Stimulated activated CD8-positive, alpha-beta memory T cell treated with anti-CD3 and anti-CD28 coated beads, Interleukin-4, amount 100 ng/mL, for 4 hours (primary cell): ENCODE results near the gene TMIE.

Experiments
- DNase-seq, 2 donors: peaks; one replicate each; pipeline ENCODE4 v3.0.0-alpha.2; 2020; ENCODE audit warnings: low read depth in 2 of 2, low spot score in 1 of 2

Gene TMIE, protein sequence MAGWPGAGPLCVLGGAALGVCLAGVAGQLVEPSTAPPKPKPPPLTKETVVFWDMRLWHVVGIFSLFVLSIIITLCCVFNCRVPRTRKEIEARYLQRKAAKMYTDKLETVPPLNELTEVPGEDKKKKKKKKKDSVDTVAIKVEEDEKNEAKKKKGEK

DNA sequence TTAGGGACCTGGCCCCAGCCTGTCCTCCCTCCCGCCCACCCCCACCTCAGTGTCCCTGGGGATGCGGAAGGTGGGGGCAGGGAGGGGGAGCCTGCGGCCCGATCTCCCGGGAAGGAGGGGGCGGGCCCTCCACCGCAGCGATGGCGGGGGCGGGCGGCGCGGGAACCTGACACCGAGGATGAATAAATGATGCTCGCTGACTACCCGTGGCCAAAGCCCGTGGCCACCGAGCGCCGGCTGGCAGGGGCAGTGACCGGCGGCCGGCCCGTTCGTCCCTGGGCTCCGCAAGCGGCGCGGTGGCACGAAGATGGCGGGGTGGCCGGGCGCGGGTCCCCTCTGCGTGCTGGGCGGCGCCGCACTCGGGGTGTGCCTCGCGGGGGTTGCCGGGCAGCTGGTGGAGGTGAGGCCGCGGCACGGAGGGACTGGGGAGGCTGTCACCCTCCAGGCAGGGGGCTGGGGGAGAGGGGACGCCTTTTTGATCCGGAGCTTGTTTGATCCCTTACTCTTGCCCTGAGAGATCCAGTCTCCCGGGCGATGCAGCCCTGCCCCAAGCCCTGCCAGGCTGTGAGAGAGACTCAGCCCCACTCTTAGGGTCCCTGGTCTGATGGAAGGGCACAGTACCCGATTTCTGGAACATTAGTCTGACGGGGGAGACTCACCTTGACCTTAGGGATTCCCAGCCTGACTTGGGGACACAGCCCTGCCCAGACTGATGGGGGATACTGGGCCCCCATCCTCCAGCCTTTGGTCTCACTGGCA lies at the start of gene TMIE:
Gene TMIE, plus strand, starts transcription at position 212 of the 759 bp plus-strand sequence. Its CDS starts 96 bp downstream, at position 308.
- DNase-seq: no peak

DNA sequence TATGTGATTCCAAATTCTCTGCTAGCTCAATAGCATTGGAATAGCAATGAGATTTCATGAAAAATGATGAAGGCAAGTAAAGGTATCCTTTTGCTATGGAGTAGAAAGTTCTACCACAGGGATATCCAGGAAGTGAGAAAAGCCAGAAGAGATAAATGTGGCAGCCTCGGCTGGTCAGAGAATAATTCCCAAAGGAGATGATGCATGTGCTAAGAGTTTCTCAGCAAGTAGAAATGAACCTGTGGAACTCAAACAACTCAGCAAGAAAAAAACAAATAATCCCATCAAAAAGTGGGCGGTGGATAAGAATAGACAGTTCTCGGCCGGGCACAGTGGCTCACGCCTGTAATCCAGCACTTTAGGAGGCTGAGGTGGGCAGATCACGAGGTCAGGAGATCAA lies 45.9 kb upstream of the TMIE start:
- DNase-seq: no peak

DNA sequence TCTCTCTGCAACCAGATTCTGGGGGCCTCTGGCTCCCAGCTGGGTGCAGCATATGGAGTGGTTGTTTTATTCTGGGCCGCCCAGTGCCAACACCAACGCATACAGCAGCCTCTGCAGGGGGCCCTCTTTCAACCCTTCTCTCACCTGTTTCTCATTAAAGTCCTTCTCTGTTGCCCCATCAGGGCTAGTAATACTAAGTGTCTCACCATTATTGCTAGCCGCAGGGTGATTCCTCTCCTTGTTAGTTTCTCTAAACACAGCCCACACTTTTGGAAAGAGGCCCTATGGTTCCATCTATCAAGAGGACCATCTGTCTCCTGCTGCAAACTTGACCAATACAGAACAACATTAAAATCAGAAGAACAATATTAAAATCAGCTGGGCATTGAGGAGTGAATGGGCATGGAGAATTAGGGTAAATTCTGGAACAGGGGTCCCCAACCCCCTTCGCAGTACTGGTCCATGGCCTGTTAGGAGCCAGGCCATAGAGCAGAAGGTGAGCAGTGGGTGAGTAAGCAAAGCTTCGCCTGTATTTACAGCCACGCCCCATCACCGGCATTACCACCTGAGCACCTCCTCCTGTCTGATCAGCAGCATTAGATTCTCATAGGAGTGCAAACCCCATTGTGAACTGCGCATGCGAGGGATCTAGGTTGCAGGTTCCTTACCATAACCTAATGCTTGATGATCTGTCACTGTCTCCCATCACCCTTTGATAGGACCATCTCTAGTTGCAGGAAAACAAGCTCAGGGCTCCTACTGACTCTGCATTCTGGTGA lies 44.2 kb upstream of the TMIE start:
- DNase-seq: no peak

DNA sequence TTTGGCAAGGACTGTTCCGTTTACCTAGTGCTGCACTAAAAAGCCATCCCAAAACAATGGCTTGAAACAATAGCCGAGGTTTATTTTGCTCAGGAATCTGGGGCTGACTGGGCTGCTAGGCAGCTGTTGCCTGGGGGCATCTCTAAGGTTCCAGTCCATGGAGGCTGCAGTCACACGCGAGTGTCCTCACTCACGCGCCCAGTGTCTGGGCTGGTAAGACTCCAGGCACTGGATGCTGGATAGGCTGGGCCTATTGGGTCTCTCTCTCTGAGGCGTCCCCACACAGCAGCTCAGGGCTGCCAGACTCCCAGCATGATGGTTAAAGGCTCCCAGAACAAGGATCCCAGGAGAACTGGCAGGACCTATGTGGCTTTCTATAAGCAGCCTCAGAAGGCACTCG lies 41.9 kb upstream of the TMIE start:
- DNase-seq: no peak

DNA sequence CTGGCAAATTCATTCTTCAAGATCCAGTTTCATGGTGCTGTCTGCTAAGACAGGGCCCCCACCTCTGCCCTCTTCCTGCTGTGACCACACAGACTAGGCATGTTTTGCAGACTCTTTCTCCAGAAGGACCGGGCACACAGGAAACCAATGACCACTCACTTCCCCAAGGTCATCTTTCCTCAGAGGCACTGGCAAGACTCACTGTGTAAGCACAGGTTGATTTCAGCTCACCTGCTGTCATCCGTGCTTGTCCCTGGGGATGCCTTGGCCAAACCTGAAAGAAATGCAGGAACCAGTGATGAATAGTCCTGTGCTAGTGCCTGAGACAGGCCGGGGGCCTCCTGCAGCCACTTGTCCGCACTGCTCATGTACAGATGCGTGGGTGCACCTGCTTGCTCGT lies 41.2 kb upstream of the TMIE start:
- no peak for DNase-seq

DNA sequence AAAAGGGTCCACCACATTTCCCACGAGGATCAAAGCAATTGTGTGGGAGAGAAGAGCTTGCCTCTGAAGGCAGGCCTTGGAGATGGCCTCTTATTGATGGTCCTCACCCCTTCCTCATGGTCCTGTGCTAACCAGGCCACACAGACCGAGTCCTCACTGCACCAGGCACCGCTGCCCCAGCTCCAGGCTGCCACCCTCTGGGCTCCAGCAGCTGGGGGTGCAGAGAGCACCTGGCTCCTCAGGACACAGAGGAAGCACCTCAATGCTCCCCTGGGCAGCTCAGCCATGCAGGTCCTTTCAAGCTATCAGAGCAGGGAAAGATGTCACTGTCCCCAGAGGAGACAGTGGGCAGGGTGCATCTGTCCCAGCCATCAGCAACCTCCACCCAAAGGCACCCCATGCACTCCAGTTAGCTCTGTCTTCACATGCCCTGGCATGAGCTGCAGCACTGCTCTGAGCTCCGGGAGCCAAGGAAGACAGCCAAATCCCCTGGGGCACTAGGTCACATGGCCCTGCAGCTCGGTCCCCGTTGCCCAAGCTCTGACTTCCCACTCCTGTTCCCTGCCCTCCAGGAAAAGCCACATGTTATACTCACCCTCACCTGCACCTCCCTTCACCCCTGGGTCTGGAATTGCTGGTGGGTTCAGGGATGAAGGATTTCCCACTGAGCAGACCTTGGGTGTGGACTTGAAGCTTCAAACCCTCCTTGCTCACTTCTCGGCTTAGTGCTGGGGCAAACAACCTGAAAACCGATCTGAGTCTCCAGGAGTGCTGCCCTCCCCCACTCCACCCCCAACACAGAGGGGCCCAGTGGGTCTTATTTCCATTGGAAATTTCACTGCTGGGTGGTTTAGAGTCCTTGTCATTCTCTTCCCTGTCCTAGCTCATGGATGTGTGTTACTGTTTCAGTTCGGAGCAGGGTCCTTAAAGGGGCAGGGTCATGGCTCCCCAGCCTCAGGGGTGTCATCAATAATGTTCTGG lies 40.4 kb upstream of the TMIE start:
- no peak for DNase-seq

DNA sequence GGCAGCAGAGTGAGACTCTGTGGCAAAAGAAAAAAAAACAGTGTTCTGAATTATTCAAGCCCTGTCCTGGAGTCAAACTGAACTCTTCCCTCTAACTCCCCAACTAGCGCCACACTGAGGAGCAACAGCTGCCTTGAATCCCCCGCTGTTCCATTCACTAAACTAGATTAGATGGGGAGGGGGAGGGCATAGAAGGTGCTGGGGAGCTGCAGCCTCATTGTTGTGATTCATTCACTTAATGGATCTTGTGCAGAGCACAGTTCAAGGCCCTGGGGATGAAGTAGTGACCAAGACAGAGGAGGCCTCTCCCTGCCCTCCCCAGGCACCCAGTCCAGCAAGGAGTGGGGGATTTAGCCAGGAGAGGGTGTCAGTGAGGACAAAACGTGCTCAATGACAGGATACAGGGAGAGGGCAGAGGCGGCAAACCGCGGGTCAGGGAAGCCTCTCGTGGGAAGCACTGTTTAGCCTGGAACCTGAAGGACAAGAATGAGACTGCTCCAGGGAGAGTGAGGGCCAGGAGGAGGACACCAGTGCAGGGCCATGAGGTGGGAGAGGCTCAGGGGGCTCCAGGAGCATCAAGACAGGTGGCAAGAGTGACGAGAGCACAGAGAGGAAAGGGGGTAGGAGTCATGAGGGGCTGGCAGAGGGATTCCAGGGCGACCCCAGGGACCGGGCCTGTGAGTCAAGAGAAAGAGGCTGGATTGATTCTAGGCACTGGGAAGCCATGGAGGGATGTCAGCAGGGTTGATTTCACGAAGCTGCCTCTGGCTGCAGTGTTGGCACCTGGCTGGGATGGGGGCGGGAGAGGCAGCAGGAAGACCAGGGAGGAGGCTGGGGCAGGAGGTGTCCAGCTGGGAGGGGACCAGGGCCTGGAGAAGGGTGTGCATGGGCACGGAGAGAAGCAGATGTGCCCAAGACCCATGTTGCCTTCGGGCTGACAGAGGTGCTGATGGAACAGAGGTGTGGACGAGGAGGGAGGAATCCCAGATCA lies 39.1 kb upstream of the TMIE start:
- DNase-seq: no peak

DNA sequence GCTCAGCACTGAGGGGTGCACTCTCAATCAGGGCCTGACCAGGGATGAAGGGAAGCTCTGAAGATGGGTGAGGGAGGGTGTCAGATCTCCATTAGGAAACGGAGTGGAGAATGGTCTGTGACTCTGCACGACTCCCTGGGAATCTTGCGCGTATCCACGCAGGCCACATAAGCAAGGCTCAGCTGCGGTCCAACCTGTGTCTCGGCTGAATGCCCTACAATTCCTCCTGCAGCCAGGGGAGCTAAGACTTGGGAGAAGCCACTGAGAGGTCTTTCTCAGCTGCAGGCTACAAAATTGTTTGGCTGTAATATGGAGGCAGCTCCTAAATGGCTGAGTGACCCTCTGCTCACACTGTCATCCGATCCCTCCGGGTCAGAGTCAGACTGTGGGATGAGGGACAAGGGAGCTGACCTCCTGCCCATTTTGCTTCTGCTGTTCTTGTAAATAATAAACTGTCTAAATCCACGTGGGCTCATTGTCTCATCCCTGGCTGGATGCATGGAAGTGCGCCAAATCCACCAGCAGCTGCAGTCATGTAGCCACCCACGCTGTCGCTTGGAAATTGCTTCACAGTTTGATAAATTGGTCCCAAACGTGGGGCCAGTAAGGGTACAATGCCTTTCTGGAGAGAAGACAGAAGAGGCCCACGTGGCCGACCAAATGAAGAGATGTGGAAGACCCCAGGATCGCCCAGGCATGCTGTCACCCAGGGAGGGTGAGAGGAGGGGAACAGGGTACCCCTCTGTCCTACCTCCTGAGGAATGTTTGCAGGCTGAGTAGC lies 38.2 kb upstream of the TMIE start:
- DNase-seq: no peak

DNA sequence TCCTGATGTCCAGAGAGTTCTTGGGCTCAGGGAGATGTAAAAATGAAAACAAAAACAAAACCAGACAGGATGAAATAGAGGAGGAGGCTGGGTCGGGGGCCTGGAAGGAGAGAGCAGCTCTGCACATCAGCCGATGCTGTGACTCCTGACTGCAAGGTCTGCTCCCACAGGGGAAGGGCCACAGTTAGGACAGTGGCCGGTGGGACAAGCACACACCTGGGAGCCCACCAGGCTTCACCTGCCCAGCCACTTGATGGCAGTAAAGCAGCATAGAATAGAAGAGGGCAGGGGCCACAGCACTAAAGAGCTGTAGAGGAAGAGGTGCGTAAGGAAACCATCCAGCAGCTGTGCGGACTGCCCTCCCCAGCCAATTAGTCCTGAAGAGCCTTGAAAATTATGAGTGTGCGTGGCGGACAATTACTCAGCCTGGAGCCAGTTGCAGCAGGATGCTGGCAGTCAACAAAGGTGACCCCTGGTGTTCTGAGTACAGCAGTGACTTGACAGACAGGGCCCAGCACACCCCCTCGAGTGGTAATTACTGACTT lies 37.5 kb upstream of the TMIE start:
- DNase-seq: no peak

DNA sequence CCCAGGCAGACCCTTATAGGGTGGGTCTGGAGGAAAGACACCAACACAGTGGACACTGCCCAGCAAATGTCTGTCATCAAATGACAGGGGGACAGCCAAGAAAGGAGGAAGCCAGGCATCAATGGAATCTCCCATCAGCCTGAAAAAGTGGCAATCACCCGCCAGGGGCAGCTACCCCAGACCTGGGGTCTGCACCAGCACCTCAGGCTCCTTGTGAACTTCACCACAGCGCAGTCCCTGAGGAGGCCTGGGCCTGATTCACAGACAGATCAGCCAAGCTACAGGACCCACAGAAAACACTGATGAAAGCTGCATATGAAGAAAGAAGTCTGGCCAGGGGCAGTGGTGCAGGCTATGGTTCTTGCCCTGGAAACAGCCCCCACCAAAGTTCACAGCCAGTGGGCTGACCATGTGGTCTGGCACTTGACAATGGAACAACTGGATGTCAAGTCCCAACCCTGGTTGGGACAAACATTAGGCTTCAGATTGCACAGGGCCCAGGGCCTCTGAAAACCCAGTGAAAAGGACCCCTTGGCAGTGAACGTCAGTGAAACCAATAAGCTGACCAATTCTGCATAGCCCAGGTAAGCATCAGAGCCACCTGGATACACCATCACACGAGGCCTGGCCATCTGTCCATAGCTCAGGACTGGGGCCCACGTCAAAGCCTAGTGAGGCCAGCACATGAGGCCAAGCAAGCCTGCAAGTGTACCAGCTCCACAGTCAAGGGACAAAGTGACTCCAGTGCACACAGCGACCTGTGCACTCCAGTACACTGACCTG lies 36.8 kb upstream of the TMIE start:
- no peak for DNase-seq

DNA sequence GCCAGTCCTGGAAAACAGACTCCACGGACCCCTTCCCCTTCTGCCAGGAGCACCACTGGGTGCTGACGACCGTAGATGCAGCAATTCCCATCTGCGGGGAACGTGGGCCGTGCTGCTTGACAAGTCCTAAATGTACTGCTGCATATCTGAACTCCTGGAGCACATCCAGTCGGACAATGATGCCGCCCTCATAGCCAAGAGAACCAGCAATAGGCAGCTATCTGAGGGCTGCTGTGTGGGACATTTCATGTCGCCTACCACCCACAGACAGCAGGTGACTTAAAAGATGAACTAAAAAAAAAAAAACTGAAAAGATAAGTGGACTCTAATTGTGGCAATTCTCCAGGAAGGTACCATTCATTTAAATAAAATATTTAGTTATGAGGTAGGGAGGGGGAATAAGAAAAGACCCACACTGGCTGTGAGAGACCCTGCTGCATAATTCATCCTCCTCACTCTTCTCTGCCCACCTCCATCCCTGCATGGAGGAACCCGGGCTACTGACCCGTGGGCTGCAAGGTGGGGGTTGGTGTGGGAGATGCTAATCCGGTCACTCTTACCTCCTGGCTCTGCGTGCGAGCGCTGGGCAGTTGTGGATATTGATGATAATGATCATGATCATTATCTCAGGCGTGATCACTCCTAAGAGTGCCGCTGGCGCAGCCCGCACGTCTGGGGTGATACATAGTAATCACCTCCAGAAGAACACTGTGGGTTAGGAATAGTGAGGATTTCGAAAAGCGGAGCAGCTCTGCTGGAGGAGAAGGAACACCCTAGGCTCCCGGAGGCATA lies 36.0 kb upstream of the TMIE start:
- no peak for DNase-seq

DNA sequence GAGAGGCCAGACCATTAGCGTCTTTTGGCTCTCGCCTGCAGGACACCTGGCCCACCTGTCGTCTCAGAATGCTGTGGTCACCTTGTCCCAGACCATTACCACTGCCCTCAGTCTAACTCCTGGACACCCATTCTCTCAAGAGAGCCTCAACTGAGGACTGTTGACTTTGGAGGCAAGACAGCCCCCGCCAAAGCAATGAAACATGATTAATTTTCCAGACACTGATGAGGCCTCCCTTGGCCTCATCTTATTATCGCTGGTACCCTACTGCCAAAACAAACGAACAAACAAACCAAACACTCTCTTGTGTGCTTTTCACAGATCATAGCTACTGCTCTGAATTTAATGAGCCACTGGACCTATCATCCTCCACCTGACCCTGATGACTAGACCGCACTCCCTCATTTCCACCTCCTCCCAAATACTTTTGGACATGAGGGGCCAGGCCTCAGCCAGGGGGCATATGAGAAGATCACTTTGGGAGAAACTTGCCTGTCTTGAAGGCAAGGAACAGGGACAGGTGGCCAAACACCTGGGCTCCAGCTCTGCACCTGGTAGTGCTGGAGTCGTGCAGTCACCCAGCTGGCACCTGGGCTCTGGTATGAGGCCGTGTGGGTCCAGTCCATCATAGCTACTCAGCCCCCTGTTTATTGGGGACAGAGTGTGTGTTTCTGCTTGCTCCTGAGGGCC lies 35.3 kb upstream of the TMIE start:
- DNase-seq: no peak

DNA sequence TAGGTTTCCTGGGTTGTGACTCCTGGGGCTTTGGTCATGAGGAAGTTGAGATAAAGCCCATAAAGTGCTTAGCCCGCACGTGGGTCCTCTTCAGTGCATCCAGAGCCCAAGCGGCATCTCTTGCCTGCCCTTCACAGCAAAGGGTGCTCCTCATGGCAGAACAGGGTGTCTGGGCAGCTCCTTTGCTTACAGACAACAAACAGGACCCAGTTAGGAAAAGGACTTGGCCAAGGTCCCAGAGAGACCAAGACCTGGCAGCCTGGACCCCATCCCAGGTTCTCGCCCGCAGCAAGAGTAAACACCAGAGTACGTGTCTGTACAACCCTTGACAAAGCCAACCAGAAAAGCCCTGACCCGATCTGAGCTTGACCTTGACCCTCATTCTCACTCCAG lies 34.7 kb upstream of the TMIE start:
- DNase-seq: no peak

DNA sequence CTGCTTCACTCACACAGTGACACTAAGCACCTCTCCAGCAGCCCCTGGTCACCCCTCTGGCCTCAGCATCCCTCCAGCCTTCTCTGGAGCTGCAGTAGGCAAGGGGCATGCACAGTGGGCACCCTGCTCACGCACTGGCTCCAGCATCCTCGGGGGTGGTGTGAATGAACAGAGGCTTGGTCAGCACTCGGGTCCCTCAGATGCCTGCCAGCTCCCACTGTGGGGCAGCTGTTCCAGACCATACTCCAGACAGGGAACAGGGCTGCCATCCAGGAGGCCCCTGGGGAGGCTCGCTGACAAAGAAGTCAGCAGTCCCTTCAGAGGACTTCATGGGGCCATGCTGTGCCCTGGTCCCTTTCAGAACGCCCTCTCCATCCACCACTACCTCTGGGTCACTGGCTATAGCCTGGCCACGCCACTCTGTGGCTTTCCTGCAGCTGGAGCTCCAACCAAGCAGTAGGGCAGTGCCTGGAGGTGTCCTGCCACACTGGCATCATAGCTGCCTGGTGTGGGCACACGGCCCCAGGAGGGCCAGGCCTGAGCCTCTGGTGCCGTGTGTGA lies 34.1 kb upstream of the TMIE start:
- no peak for DNase-seq

DNA sequence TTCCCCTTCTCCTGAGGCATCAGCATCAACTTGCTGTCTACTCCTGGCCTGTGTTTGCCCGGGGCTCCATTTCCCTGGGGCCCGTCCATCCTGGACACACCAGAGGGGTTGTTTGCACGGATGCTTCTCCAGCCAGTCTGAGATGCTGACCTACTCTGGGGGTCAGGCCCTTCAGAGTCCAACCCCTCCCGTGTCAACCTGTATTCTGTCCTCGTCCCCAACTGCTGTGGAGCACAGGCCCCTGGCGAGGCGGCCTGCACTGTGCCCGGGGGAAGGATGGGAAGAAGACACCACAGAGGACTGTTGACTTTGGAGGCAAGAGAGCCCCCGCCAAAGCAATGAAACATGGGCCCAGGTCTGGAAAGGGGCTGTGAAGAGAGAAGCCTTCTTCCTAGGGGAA lies 33.5 kb upstream of the TMIE start:
- DNase-seq: no peak

DNA sequence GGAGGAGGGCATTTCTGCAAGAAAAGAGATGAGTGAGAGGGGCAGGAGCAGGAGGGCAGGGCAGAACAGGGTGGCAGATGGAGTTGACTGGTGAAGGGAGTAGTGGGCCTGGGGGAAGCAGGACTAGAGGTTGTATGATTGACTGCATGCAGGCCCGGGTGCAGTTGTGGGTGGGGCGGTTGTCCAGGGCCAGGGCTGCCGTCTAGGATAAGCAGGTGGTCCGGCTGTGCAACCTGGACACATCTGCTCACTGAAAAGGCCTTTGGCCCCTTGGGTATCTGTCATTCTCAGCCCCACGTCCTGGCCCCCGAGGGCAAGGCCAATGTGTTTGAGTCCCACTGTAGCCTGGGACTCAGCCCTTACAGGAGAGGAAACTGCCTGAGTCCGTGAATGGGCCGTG lies 33.1 kb upstream of the TMIE start:
- no peak for DNase-seq
